Right cardiac atrium (tissue), 5 donors: ENCODE measurements around the gene WDR33. TPM values are rescaled to one million over a fixed set of nuclear protein-coding genes. Genes with fewer than 3 reads are reported as not detected.

Experiments used
- ATAC-seq, 2 donors: fragments of 200-7000 bp; cut with Tn5 transposase; one replicate each; pipeline versions ENCODE4 v1.8.0 to v1.9.1; 2020; ENCODE audit warnings: moderate library complexity in 2 of 2, mild to moderate bottlenecking in 1 of 2
- DNase-seq, 3 donors: peaks; one replicate each; pipeline ENCODE4 v3.0.0-alpha.2; 2020
- H3K27ac ChIP-seq: one replicate; pipeline ENCODE4 v1.5.1; 2013; ENCODE audit warnings: mild to moderate bottlenecking, low read length, control low read depth, moderate library complexity
- H3K27me3 ChIP-seq: one replicate; pipeline ENCODE4 v1.6.1; 2013; ENCODE audit not compliant: control insufficient read depth, insufficient read depth
- H3K4me1 ChIP-seq: one replicate; pipeline ENCODE4 v1.6.1; 2013; ENCODE audit warnings: low read length; ENCODE audit not compliant: control insufficient read depth, insufficient read depth
- H3K4me3 ChIP-seq: one replicate; pipeline ENCODE4 v1.5.1; 2013; ENCODE audit warnings: low read length, control low read depth
- H3K9me3 ChIP-seq: one replicate; pipeline ENCODE4 v1.6.1; 2013; ENCODE audit warnings: low read length; ENCODE audit not compliant: control insufficient read depth
- WGBS: extraction: QIAGEN DNeasy Blood & Tissue Kit; methylation state at CpG from one replicate; pipeline ENCODE4 v1.1.7; 2013; 5-methylcytosine and 5-hydroxymethylcytosine counted together
- intact Hi-C, 4 donors: fragments of 100-400 bp; cut with DNase I; formaldehyde crosslinking; loops; one replicate each; pipeline versions ENCODE4 v1.11.0 to v1.14.0; 2022 to 2023
- polyA plus RNA-seq: library from polyadenylated mRNA; stranded (reverse); fragments of 200-250 nt; gene quantifications from one replicate; pipeline ENCODE4 v1.2.3, GENCODE V29; 2013
- total RNA-seq, 4 donors: library from RNA; stranded (reverse); fragmentation: NEBNext Ultra II Directional; extraction: Animal tissue kit (Norgen Biotek cat#: 25700); gene quantifications; one replicate each; pipeline ENCODE4 v1.2.1, GENCODE V29; 2021
- donor health status: healthy with polysubstance abuse.
- donor health status: DM: no; HTN: yes; CAD: no.
- donor health status: DM: no; HTN: no; CAD: no.
- donor health status: DM: no; HTN: yes; CAD: no; lungs with severe emphysema.
- donor health status: DM: yes; HTN: yes; CAD: no.

WDR33 gene
- total and polyA plus RNA-seq, 5 donors = 12.7 to 45.7 (median 40.9) TPM

DNA sequence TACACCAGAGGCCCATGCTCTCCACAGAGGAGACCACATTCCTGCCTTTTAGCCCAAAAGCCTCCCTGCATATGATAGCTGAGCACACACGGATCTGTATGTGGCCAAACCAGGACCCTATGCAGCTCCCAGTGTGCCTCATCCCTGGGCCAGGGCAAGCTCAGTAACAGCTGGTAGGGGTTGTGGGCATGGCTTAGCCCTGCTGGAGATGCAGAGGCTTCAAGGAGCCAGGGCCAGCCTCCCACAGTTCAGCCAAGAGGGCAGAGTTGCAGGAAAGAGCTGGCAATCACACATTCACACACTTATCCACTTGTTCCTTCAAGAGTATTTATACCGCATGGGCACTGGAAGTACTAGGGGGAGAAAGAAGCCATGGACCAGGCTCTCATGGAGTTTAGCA is 134.1 kb downstream of the WDR33 start:
- no peaks in the 10 kb centered on the region for H3K9me3 ChIP-seq
- intact Hi-C loops = no loop called here
- H3K27ac ChIP-seq = no peak overlapping the region
- WGBS = 71% methylated on average over 2 of the region's 2 CpGs
- H3K4me3 ChIP-seq = no peak overlapping the region
- DNase-seq (peak in 1 of 3 donors; percentile 54), ATAC-seq (peak in 1 of 2 donors; percentile 30)
- no peaks in the 10 kb centered on the region for H3K27me3 ChIP-seq
- H3K4me1 ChIP-seq = peaks cover 2% of the 10 kb centered on the region

DNA sequence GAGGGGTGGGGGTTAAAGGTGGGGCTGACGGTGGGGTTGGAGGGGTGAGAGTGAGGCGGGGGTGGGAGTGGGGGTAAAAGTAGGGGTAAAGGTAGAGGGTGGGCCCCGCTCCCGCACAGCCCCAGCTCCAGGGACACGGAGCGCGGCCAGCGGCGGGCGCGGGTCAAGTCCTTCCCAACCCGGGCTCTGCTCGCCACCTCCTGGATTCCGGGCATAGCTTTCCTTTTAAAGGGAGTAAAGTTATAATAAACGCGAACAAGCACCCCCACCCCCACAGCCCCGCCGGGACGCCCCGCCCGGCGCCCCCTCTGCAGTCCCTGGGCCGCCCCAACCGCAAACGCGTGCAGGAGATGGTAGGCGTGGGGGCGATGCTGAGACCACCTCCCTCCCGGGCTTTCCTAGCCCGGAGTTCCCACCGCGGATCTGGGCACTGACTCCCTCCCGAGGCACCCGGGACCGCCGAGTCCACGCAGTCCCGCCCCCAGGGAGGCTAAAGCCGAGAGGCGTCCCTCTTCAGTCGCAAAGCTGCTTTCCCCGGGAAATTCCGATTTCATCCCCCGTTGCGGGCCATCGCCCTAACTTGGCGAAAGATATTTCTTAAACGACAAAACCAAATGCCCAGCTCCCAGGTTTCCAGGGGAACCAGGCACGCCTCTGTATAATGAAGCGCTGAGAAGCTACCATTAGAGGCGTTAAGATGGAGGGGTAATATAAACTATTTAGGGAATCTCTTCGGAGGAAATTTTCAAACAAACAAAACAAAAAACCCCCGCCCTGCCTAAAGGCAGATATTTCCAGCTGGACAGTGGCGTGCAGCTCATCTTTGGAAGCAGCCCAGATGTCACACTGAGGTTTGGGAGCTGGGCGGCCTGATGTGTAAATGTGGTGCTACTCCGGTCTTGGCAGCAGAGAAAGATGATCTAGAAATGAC is 135.4 kb downstream of the WDR33 start, which contains the start of gene LIMS2:
Gene LIMS2 (minus strand): TSS at position 200 of the 931 bp plus-strand sequence. CDS start 506 bp downstream, outside the sequence.
- DNase-seq (peak in 2 of 3 donors; percentile 81 to 85), ATAC-seq (peak; percentile 53 to 58)
- Histone ChIP-seq H3K27ac (peak within 1 kb of the TSS; percentile 94), H3K27me3 (no peaks in the 10 kb centered on the region), H3K4me3 (peak within 1 kb of the TSS; percentile 77), H3K4me1 (peaks cover 7% of the 10 kb centered on the region), H3K9me3 (no peaks in the 10 kb centered on the region)
- 2% methylated on average over 56 of the region's 56 CpGs for WGBS
- intact Hi-C loops = no loop called here

DNA sequence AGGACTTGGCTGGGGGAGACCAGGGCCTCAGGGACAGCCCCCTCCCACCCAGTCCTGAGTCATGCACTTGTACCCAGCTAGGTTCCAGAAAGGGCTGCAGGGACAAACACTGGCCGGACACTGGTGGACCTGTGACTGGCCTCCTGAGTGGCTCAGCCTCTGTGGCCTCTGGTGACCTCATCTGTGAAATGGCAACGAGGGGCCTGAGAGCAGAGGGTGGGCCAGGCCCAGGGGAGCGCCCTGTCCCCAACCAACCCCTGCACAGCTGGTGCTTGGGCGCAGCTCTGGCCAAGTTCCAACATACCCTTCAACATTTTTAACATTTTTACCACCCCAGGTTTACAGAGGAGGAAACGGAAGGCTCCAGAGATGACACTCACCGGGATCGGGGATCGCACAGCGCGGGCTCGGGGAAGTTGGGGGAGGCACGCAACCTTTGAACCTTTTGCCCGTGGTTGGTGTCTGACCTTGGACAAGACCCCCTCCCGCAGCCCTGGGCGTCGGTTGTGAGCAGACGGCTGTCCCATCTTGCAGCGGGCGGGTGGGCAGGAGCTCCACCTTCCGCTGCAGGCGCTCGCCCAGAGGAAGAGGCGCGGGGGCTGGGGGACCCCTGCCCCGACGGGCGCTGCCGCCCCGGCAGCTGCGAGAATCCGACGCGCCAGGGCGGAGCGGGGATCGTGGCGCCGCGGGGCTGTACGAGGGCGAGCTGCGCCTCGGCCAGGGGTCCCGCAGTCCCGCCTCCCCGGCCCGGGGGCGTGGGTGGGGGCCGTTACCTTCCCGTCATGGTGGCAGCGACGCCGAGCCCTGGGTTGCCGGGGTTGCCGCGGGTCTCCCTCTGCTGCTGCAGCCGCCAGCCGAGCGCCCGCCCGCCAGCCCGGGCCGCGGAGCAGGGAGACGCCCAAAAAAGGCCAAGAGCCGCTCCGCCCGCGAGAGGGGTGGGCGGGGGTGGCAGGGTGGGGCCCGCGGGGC is 136.4 kb downstream of the WDR33 start:
- no peaks in the 10 kb centered on the region for H3K9me3 ChIP-seq
- WGBS = 4% methylated on average over 72 of the region's 72 CpGs

DNA sequence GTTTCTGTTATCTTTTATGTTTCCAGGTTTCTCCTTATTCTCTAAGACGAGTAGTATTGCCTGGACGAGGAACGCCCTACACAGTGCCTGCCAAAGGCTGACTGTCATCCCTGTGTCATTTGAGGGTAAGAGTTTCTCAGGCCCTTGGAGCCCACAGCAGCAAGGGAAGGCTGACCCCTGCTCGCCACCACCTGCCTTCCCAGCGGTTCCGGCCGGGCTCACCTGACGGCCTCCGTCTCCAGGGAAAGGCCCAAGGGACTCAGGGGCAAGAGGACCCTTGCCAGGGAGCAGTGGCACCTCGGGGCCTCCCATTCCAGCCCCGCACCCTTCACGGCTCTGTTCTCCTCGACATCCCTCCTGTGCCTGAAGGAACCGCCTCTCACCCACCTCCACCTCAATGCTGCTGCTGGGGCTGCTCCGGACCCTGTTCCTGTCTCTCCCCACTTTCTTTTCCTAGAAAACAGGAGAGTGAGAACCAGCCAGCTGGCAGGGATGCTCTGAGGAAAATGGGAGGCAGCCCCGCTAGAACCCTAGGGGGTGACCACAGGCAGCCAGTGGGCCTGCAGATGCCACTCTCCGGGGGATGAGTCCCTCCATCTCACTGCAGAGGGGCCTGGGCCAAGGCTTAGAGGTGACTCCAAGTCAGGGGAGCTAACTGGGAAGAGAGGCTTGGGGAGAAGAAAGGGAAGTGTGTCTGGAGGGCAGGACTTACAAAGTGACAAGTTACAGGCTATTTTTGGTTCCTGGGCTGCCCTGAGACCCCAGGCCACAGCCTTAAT is 137.5 kb downstream of the WDR33 start:
- WGBS = 50% methylated on average over 17 of the region's 17 CpGs
- Histone ChIP-seq H3K27me3 (no peaks in the 10 kb centered on the region), H3K9me3 (no peaks in the 10 kb centered on the region), H3K4me3 (peak overlapping the region; percentile 77), H3K4me1 (peaks cover 9% of the 10 kb centered on the region), H3K27ac (peak overlapping the region; percentile 94)
- ATAC-seq (peak in 1 of 2 donors; percentile 59), DNase-seq (peak in 1 of 3 donors; percentile 63)
- intact Hi-C loops = no loop called here

More for the DNA sequence above, 136.4 kb downstream of the WDR33 start:
- DNase-seq = peak; percentile 65 to 86 (median 84)
- peak; percentile 47 to 50 for ATAC-seq
- peak overlapping the region; percentile 94 for H3K27ac ChIP-seq
- intact Hi-C loops = no loop called here
- peak overlapping the region; percentile 77 for H3K4me3 ChIP-seq
- H3K27me3 ChIP-seq = no peaks in the 10 kb centered on the region
- peaks cover 8% of the 10 kb centered on the region for H3K4me1 ChIP-seq

DNA sequence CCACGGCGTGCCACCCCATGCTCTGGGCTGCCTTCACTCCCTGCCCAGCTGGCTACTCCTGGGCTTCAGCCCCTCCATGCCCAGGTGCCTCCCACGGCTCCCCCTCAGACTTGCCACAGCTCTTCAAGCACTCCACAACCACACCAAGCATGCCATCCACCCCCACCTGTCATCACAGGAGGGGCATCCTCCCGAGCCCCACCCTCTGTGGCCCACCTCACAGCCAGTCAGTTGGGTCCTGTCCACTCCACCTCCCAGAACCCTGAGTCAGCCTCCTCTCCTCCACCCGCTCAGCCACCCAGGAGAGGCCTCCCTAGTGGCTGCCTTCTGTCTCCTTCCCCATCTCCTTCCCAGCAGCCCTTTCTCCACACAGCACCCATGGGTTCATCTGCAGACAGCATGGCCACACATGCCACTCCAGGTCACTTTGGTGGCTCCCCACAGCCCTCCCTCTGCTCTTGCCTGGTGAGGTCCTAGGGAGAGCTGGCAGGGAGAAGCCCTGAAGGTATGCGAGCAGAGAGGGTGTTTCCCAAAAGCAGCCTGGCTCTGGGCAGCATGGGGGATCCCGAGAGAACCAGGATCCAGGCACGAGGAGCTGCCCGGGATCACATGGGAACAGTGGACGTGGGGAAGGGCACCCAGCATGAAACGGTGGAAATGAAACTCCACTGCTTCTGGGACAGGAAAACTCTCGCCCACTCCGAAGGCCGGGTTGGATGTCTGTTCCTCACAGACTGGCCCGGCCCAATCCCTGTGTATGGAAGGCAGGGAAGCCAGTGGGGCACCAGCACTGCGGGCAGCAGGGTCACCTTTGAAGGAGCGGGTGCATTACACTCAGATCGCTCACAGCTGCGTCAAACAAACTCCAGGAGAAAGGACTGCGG is 138.4 kb downstream of the WDR33 start:
- DNase-seq (peak in 1 of 3 donors; percentile 58), ATAC-seq (peak; percentile 3 to 4)
- no peaks in the 10 kb centered on the region for H3K27me3 ChIP-seq
- H3K9me3 ChIP-seq = no peaks in the 10 kb centered on the region
- peak overlapping the region; percentile 77 for H3K4me3 ChIP-seq
- peaks cover 9% of the 10 kb centered on the region for H3K4me1 ChIP-seq
- peak overlapping the region; percentile 94 for H3K27ac ChIP-seq
- 53% methylated on average over 20 of the region's 20 CpGs for WGBS
- intact Hi-C loops = no loop called here

DNA sequence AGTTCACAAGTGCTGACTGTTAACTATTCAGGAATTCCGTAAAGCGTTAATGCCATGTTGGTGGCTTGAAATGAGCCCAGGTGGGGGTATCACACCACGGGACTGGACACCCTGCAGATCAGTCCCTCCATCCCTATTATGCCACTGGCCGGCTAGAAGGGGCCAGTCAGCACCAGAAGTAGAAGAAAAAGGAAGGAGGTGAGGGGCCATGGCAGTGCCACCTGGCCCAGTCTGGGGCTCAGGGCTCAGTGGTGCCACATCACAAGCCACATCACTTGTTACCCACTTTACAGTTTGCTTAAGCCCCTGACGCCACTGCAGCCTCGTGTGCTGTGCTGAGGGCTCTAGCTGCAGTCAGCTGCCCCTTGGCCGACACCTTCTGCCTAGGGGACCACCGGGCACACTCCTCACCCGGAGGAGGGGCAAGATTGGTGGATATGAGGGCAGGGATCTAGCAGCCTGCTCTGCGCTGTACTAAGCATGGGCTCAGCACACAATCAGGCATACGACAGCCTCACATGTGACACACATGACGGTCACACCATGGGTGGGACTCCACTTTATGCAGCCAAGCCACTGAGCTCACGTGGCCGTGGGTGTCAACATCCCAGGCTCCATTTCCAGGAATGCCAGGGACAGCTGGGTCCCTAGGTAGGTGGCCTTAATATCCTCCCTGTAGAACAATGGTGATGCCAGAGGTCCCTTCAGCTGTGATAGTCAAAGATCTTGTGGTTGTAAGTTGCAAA is 139.2 kb downstream of the WDR33 start:
- WGBS = 61% methylated on average over 14 of the region's 14 CpGs
- peak in 1 of 3 donors; percentile 35 for DNase-seq

DNA sequence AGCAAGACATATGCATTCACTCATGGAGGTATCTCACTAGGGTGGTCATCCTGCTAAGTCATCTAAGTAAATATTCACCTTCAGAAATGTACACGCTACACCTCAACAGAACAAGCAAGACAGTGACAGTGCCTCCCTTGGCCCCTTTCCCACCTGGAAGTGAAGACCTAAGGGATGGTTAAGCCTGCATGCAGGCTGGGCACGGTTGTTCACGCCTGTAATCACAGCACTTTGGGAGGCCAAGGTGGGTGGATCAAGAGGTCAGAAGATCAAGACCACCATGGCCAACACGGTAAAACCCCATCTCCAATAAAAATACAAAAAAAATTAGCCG is 140.0 kb downstream of the WDR33 start:
- Histone ChIP-seq H3K4me1 (peaks cover 8% of the 10 kb centered on the region), H3K27ac (peak overlapping the region; percentile 44), H3K9me3 (no peaks in the 10 kb centered on the region), H3K27me3 (no peaks in the 10 kb centered on the region), H3K4me3 (no peak overlapping the region)
- WGBS = 86% methylated on average over 5 of the region's 5 CpGs
- intact Hi-C loops = no loop called here
- DNase-seq = peak in 1 of 3 donors; percentile 51
- no peak for ATAC-seq

More for the DNA sequence above, 139.2 kb downstream of the WDR33 start:
- H3K9me3 ChIP-seq = no peaks in the 10 kb centered on the region
- ATAC-seq = no peak
- H3K27ac ChIP-seq = peak overlapping the region; percentile 94
- H3K27me3 ChIP-seq = no peaks in the 10 kb centered on the region
- peaks cover 8% of the 10 kb centered on the region for H3K4me1 ChIP-seq
- intact Hi-C loops = no loop called here
- H3K4me3 ChIP-seq = no peak overlapping the region

DNA sequence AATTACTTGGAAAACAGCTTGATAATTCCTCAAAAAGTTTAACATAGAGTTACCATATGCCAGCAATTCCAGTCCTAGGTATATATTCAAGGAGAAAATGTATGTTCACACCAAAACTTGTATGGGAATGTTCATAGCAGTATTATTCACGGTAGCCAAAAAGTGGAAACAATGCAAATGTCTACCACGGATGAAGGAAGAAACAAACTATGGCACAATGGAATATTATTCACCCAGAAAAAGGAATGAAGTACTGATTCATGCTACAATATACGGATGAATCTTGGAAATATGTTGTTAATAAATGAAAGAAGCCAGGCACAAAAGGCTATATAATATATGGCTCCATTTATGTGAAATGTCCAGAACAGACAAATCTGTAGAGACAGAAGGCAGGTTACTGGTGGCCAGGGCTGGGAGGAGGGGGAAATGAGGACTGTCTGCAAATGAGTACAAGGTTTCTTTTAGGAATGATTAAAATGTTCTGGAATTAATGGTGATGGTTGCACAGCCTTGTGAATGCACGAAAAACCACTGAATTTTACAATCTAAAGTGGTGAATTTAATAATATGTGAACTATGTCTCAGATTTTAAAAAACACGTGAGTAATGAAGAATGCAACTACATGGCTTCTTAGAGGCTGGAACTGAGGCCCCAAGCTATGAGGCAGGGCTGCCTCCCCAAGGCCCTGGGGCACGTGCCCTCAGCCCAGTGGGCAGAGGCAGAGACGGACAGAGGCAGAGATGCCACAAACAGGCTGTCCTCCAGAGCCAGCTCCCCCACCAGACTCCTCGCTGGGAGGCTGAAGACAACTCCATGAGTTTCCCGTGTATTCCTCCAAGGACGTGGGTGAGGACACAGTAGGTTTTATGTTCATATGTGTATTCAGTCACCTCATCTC is 140.7 kb downstream of the WDR33 start:
- no peaks in the 10 kb centered on the region for H3K9me3 ChIP-seq
- H3K4me3 ChIP-seq = no peak overlapping the region
- ATAC-seq (no peak), DNase-seq (no peak)
- H3K4me1 ChIP-seq = peaks cover 11% of the 10 kb centered on the region
- intact Hi-C loops = no loop called here
- 74% methylated on average over 10 of the region's 10 CpGs for WGBS
- H3K27ac ChIP-seq = peak overlapping the region; percentile 33
- H3K27me3 ChIP-seq = no peaks in the 10 kb centered on the region
